Stimulated activated CD8-positive, alpha-beta memory T cell treated with anti-CD3 and anti-CD28 coated beads, Interleukin-12 subunit alpha, Interleukin-12 subunit beta, amount 100 ng/mL, for 1 hour (primary cell): ENCODE results near the gene NOX4.
"Not testable (repeated sequence)": the region's sequence is repeated elsewhere in the genome, so short reads cannot be mapped to it uniquely, and the experiment has no call there.

ENCODE experiments used
- DNase-seq: peaks from one replicate; pipeline ENCODE4 v3.0.0-alpha.2; 2020; ENCODE audit warnings: low read depth

The NOX4 gene

DNA sequence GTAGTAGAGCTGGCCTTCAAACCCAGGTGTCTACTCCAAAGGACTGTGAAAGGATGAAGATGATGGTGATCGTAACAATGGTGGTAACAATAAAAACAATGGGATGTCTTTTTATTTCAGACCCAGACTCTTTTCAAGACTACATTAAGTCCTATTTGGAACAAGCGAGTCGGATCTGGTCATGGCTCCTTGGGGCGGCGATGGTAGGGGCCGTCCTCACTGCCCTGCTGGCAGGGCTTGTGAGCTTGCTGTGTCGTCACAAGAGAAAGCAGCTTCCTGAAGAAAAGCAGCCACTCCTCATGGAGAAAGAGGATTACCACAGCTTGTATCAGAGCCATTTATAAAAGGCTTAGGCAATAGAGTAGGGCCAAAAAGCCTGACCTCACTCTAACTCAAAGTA, 196.2 kb downstream of the NOX4 start:
- not testable (repeated sequence) for DNase-seq

DNA sequence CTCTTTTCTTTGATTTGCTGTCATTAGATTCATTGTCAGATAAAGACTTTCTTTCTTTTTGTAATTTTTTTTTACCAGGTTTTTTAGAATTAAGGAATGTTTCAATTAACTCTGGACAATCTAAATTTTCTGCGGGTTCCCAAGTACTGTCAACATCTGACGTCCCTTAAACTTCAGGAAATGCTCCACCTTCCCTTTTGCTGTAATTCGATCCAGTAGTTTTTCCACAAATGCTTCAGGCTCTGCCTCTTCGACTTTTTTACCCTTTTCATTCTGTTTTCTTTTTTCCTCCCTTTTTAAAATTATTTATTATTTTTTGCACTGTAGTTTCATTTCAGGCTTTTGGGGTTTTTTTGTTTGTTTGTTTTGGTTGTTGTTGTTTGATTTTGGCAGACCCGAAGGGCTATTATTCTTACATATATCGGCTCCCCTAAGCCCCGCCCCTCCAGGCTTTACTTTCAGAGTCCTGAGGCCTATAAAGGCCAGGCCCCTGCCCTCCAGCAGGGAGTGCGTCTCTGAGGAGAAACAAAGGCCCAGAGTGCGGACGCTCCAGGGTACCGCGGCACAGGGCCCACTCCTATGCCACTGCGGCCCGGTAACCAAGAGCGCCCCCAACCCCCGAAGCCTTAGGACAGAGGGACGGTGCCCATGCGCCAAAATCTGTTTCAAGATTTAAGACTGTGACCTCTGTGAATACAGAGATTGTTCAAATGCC, 197.1 kb downstream of the NOX4 start:
- DNase-seq, result no peak

DNA sequence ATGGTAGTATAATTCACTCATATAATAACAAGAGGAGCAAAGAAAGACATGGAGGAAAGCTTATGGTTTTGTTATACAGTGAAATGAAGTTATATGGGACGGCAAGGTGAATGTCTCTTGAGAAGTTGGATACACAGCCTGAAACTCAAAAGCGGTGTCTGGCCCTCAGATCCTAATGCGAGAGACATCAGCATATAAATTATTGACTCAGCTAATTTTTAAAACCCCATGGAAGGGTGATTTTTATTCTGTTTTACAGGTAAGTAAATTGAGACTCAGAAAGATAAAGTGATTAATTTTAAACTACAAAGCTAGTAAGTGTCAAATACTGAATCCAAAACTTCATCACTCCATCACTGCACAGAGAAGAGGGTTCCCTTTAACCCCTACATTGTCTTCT, 203.2 kb downstream of the NOX4 start:
- not testable (repeated sequence) for DNase-seq

DNA sequence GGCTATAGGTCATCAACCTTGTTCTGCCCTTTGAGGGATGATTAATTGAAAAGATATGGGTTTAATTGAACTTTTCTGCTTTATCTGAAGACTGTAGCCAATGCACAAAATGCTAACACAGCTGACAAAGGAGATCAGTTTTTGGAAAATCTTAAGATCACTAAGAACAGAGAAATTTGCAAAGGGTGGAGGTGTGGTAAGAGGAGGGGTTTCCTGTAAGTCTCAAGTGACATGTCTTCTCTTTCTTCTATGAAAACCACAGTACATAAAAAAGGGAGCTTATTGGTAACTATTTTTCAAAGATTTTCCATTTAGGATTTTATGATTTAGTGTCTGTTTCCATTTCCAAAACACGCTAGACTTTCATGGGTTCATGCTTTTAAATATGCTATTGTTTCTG, 204.6 kb downstream of the NOX4 start:
- DNase-seq, result not testable (repeated sequence)

GRCh38 chr11:89281032-89281677, 210.0 kb downstream of the NOX4 start:
- DNase-seq, result not testable (repeated sequence)

DNA sequence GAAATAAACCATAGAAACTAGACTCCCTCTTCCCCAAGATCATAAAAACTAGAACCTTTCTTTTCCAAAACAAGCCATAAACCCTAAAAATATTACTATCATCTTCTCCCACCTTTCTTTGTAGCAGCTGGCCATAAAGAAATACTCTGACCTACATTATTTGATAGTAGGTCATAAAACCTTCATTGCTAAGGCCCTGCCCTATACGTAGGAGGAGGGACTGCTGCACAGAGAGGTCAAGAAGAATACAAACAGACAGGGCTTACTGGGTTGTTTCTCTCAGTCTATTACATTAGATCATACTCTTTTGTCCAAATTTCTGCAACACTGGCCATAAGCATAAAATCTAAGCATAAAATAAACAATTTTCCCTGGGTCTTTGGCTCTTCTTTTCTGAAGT, 212.0 kb downstream of the NOX4 start:
- DNase-seq, result no peak

GRCh38 chr11:89275966-89276365, 215.2 kb downstream of the NOX4 start:
- DNase-seq, result no peak
